Mesendoderm (in vitro differentiated cells): Measurements from ENCODE around the gene IFNAR1. TPM values are rescaled to one million over a fixed set of nuclear protein-coding genes. Genes with fewer than 3 reads are reported as not detected.

Experiments
- DNase-seq: peaks from one replicate; pipeline ENCODE4 v3.0.0; 2013
- H2AK5ac ChIP-seq: 2 replicates; pipeline ENCODE4 v1.6.1; 2013; ENCODE audit warnings: low read length, inconsistent platforms
- H2BK120ac ChIP-seq: 2 replicates; pipeline ENCODE4 v1.6.1; 2013; ENCODE audit warnings: low read depth, mild to moderate bottlenecking, low read length, moderate library complexity, mixed read lengths
- H2BK15ac ChIP-seq: replicated peaks from 2 replicates; pipeline ENCODE4 v1.6.1; 2013; ENCODE audit warnings: low read depth, mild to moderate bottlenecking, moderate library complexity
- H2BK5ac ChIP-seq: 2 replicates; pipeline ENCODE4 v1.6.1; 2013; ENCODE audit warnings: low read length, inconsistent platforms
- H3K18ac ChIP-seq: 2 replicates; pipeline ENCODE4 v1.6.1; 2013; ENCODE audit warnings: mild to moderate bottlenecking, low read length, mixed read lengths
- H3K23ac ChIP-seq: one replicate; pipeline ENCODE4 v1.6.1; 2013; ENCODE audit warnings: low read length
- H3K27ac ChIP-seq: 2 replicates; pipeline ENCODE4 v1.5.1; 2013; ENCODE audit warnings: low read depth, mild to moderate bottlenecking, inconsistent platforms, low read length, moderate library complexity
- H3K27me3 ChIP-seq: 2 replicates; pipeline ENCODE4 v1.6.1; 2013; ENCODE audit warnings: low read length, control low read depth, mild to moderate bottlenecking, inconsistent platforms; ENCODE audit not compliant: insufficient read depth, poor library complexity
- H3K36me3 ChIP-seq: 2 replicates; pipeline ENCODE4 v1.6.1; 2013; ENCODE audit warnings: low read length, inconsistent platforms; ENCODE audit not compliant: control insufficient read depth, insufficient read depth
- H3K4ac ChIP-seq: one replicate; pipeline ENCODE4 v1.6.1; 2013; ENCODE audit warnings: low read depth, mild to moderate bottlenecking, low read length, moderate library complexity
- H3K4me1 ChIP-seq: 2 replicates; pipeline ENCODE4 v1.6.1; 2013; ENCODE audit warnings: low read depth, low read length, inconsistent platforms; ENCODE audit not compliant: control insufficient read depth
- H3K4me2 ChIP-seq: 2 replicates; pipeline ENCODE4 v1.6.1; 2013; ENCODE audit warnings: low read length
- H3K4me3 ChIP-seq: 2 replicates; pipeline ENCODE4 v1.5.1; 2013; ENCODE audit warnings: mild to moderate bottlenecking, low read length
- H3K56ac ChIP-seq: one replicate; pipeline ENCODE4 v1.6.1; 2013; ENCODE audit warnings: low read length
- H3K79me1 ChIP-seq: 2 replicates; pipeline ENCODE4 v1.6.1; 2013; ENCODE audit warnings: low read length, inconsistent platforms
- H3K79me2 ChIP-seq: 2 replicates; pipeline ENCODE4 v1.6.1; 2013; ENCODE audit warnings: mild to moderate bottlenecking, low read length; ENCODE audit not compliant: control insufficient read depth, insufficient read depth
- H3K9ac ChIP-seq: 2 replicates; pipeline ENCODE4 v1.6.1; 2013; ENCODE audit warnings: low read length, inconsistent platforms
- H4K5ac ChIP-seq: one replicate; pipeline ENCODE4 v1.6.1; 2013; ENCODE audit warnings: low read length
- H4K8ac ChIP-seq: one replicate; pipeline ENCODE4 v1.6.1; 2013; ENCODE audit warnings: low read depth, mild to moderate bottlenecking, control low read depth, low read length, moderate library complexity
- WGBS: extraction: QIAGEN DNeasy Blood & Tissue Kit; methylation state at CpG from one replicate; pipeline ENCODE4 v1.1.7; 2013; ENCODE audit warnings: low lambda C conversion rate, missing lambda C conversion rate; ENCODE audit not compliant: insufficient coverage; ENCODE audit errors: extremely low coverage; 5-methylcytosine and 5-hydroxymethylcytosine counted together
- polyA plus RNA-seq, 2 experiments: library from polyadenylated mRNA; stranded (reverse); fragments of 200-250 nt; gene quantifications; one replicate each; pipeline ENCODE4 v1.2.3, GENCODE V29; 2013

Gene IFNAR1
- polyA plus RNA-seq (2013, experiment 1 of 2): 7.9 TPM
- 9.4 TPM for polyA plus RNA-seq (2013, experiment 2 of 2)

- peaks cover 7% of the 10 kb centered on the region for H3K79me1 ChIP-seq
- H2AK5ac ChIP-seq: no peak within 1 kb of the TSS
- H4K8ac ChIP-seq: peak within 1 kb of the TSS; percentile 90
- no peaks in the 10 kb centered on the region for H3K4me1 ChIP-seq
- no peaks in the 10 kb centered on the region for H3K36me3 ChIP-seq
- peak within 1 kb of the TSS; percentile 80 for H3K4me3 ChIP-seq
- no peaks in the 10 kb centered on the region for H3K79me2 ChIP-seq
- H3K9ac ChIP-seq: peak within 1 kb of the TSS; percentile 91
- peak; percentile 98 for DNase-seq
- peak within 1 kb of the TSS; percentile 76 for H2BK5ac ChIP-seq
- peak within 1 kb of the TSS; percentile 21 for H3K27ac ChIP-seq
- no peak within 1 kb of the TSS for H2BK15ac ChIP-seq
- peak within 1 kb of the TSS; percentile 72 for H3K4me2 ChIP-seq
- H3K23ac ChIP-seq: peak within 1 kb of the TSS; percentile 73
- H3K4ac ChIP-seq: no peak within 1 kb of the TSS
- peak within 1 kb of the TSS; percentile 47 for H3K18ac ChIP-seq
- H3K27me3 ChIP-seq: no peaks in the 10 kb centered on the region
- WGBS: no CpG with 5 or more reads among the region's 86 CpGs
- H2BK120ac ChIP-seq: no peak within 1 kb of the TSS
- H4K5ac ChIP-seq: no peak within 1 kb of the TSS
- H3K56ac ChIP-seq: peak within 1 kb of the TSS; percentile 99
These were observed at the start of gene IFNAR1 for GRCh38 chr21:33324291-33325221. IFNAR1 (plus strand) TSS chr21:33324970; CDS start chr21:33325056, 86 bp downstream.

- no peaks in the 10 kb centered on the region for H3K79me2 ChIP-seq
- DNase-seq: no peak
- H3K36me3 ChIP-seq: no peaks in the 10 kb centered on the region
- H3K23ac ChIP-seq: no peak overlapping the region
- WGBS: no CpG with 5 or more reads among the region's 2 CpGs
- no peak overlapping the region for H3K4me3 ChIP-seq
- H4K5ac ChIP-seq: no peak overlapping the region
- no peak overlapping the region for H2AK5ac ChIP-seq
- H3K18ac ChIP-seq: no peak overlapping the region
- H3K27ac ChIP-seq: no peak overlapping the region
- no peak overlapping the region for H3K4me2 ChIP-seq
- H4K8ac ChIP-seq: no peak overlapping the region
- no peak overlapping the region for H3K9ac ChIP-seq
- H3K27me3 ChIP-seq: no peaks in the 10 kb centered on the region
- no peak overlapping the region for H3K56ac ChIP-seq
- H2BK5ac ChIP-seq: no peak overlapping the region
- H2BK120ac ChIP-seq: no peak overlapping the region
- no peak overlapping the region for H2BK15ac ChIP-seq
- H3K79me1 ChIP-seq: no peaks in the 10 kb centered on the region
- H3K4ac ChIP-seq: no peak overlapping the region
- no peaks in the 10 kb centered on the region for H3K4me1 ChIP-seq
These were observed 46.0 kb upstream of the IFNAR1 start for GRCh38 chr21:33278721-33279120.

- H3K79me2 ChIP-seq: no peaks in the 10 kb centered on the region
- H3K9ac ChIP-seq: no peak overlapping the region
- H3K4me3 ChIP-seq: no peak overlapping the region
- no peak overlapping the region for H4K8ac ChIP-seq
- no peak overlapping the region for H2AK5ac ChIP-seq
- H3K79me1 ChIP-seq: no peaks in the 10 kb centered on the region
- no peak overlapping the region for H3K23ac ChIP-seq
- H2BK15ac ChIP-seq: no peak overlapping the region
- no peak overlapping the region for H3K4me2 ChIP-seq
- no peak overlapping the region for H2BK5ac ChIP-seq
- WGBS: no CpG with 5 or more reads among the region's 3 CpGs
- no peak for DNase-seq
- no peaks in the 10 kb centered on the region for H3K27me3 ChIP-seq
- no peak overlapping the region for H4K5ac ChIP-seq
- H2BK120ac ChIP-seq: no peak overlapping the region
- H3K27ac ChIP-seq: no peak overlapping the region
- no peak overlapping the region for H3K56ac ChIP-seq
- no peaks in the 10 kb centered on the region for H3K36me3 ChIP-seq
- H3K18ac ChIP-seq: no peak overlapping the region
- no peak overlapping the region for H3K4ac ChIP-seq
- H3K4me1 ChIP-seq: no peaks in the 10 kb centered on the region
These were observed 45.4 kb upstream of the IFNAR1 start for GRCh38 chr21:33279330-33279820.

- no peak overlapping the region for H2BK5ac ChIP-seq
- H3K4me3 ChIP-seq: no peak overlapping the region
- H3K4me1 ChIP-seq: no peaks in the 10 kb centered on the region
- no peak overlapping the region for H3K9ac ChIP-seq
- no peak overlapping the region for H3K18ac ChIP-seq
- H3K4me2 ChIP-seq: no peak overlapping the region
- no peaks in the 10 kb centered on the region for H3K79me2 ChIP-seq
- no peak overlapping the region for H4K5ac ChIP-seq
- no peak overlapping the region for H4K8ac ChIP-seq
- no peak overlapping the region for H2BK15ac ChIP-seq
- H2BK120ac ChIP-seq: no peak overlapping the region
- no peak overlapping the region for H3K27ac ChIP-seq
- no peaks in the 10 kb centered on the region for H3K36me3 ChIP-seq
- no peaks in the 10 kb centered on the region for H3K27me3 ChIP-seq
- H3K79me1 ChIP-seq: no peaks in the 10 kb centered on the region
- no peak overlapping the region for H2AK5ac ChIP-seq
- no CpG with 5 or more reads among the region's 6 CpGs for WGBS
- peak; percentile 67 for DNase-seq
- no peak overlapping the region for H3K4ac ChIP-seq
- H3K23ac ChIP-seq: no peak overlapping the region
- no peak overlapping the region for H3K56ac ChIP-seq
These were observed 43.6 kb upstream of the IFNAR1 start for GRCh38 chr21:33281096-33281652.

- no peak overlapping the region for H4K5ac ChIP-seq
- H3K79me2 ChIP-seq: no peaks in the 10 kb centered on the region
- H3K9ac ChIP-seq: no peak overlapping the region
- no peak overlapping the region for H3K23ac ChIP-seq
- no peak overlapping the region for H3K4me3 ChIP-seq
- no peaks in the 10 kb centered on the region for H3K27me3 ChIP-seq
- no peaks in the 10 kb centered on the region for H3K4me1 ChIP-seq
- H3K27ac ChIP-seq: no peak overlapping the region
- H3K4ac ChIP-seq: no peak overlapping the region
- DNase-seq: no peak
- no peak overlapping the region for H2BK120ac ChIP-seq
- no peak overlapping the region for H2BK5ac ChIP-seq
- no peak overlapping the region for H3K18ac ChIP-seq
- no peaks in the 10 kb centered on the region for H3K36me3 ChIP-seq
- H3K79me1 ChIP-seq: no peaks in the 10 kb centered on the region
- no CpG with 5 or more reads among the region's 5 CpGs for WGBS
- H2BK15ac ChIP-seq: no peak overlapping the region
- H4K8ac ChIP-seq: no peak overlapping the region
- no peak overlapping the region for H3K4me2 ChIP-seq
- H2AK5ac ChIP-seq: no peak overlapping the region
- no peak overlapping the region for H3K56ac ChIP-seq
These were observed 41.6 kb upstream of the IFNAR1 start for GRCh38 chr21:33283203-33283602.
